WTC11 (cell line): Measurements from ENCODE around the gene HOATZ. TPM values are rescaled to one million over a fixed set of nuclear protein-coding genes. Genes with fewer than 3 reads are reported as not detected.

Experiments
- ATAC-seq: fragments of 200-7000 bp; cut with Tn5 transposase; 2 replicates; pipeline ENCODE4 v1.10.0; 2021; ENCODE audit warnings: mild to moderate bottlenecking, moderate library complexity
- CTCF ChIA-PET: fragments of 300-600 bp; sonication (Branson Sonifier 250); formaldehyde crosslinking; loops from one replicate; lab custom pipeline; 2021; ENCODE audit warnings: antibody characterized with exemption; lab: Charles Lee
- POLR2A ChIA-PET: fragments of 350-600 bp; sonication (Branson Sonifier 250); formaldehyde crosslinking; loops from one replicate; lab custom pipeline; 2021; ENCODE audit warnings: antibody characterized with exemption; lab: Charles Lee
- DNase-seq: peaks from one replicate; pipeline ENCODE4 v3.0.0; 2021; ENCODE audit warnings: low spot score
- H3K27ac Mint-ChIP-seq: 2 replicates; pipeline ENCODE4 v1.8.0; 2021; ENCODE audit warnings: mixed read lengths
- H3K27me3 Mint-ChIP-seq: 2 replicates; pipeline ENCODE4 v1.8.0; 2021; ENCODE audit warnings: low read depth, mild to moderate bottlenecking, moderate library complexity, mixed read lengths
- H3K36me3 Mint-ChIP-seq: 2 replicates; pipeline ENCODE4 v1.8.0; 2021; ENCODE audit warnings: mixed read lengths
- H3K4me1 Mint-ChIP-seq: 2 replicates; pipeline ENCODE4 v1.8.0; 2022; ENCODE audit warnings: mixed read lengths
- H3K4me3 Mint-ChIP-seq: 2 replicates; pipeline ENCODE4 v1.8.0; 2021; ENCODE audit warnings: mild to moderate bottlenecking, moderate library complexity, mixed read lengths
- H3K9me3 Mint-ChIP-seq: 2 replicates; pipeline ENCODE4 v1.8.0; 2021; ENCODE audit warnings: mixed read lengths
- ERG ChIP-seq: fragments of 250-450 bp; sonication (Bioruptor Pico); IDR thresholded peaks from 2 replicates; pipeline ENCODE4 v1.8.0; 2021; ENCODE audit warnings: mild to moderate bottlenecking
- FOXP4 ChIP-seq: sonication (generic); formaldehyde crosslinking; IDR thresholded peaks from 2 replicates; pipeline ENCODE4 v1.8.0; 2022; ENCODE audit warnings: mild to moderate bottlenecking, missing genetic modification reagents
- GRHL2 ChIP-seq: fragments of 250-450 bp; sonication (Bioruptor Pico); IDR thresholded peaks from 2 replicates; pipeline ENCODE4 v1.8.0; 2022; ENCODE audit warnings: mild to moderate bottlenecking, moderate library complexity; ENCODE audit not compliant: insufficient replicate concordance, severe bottlenecking
- NFYB ChIP-seq: sonication (generic); formaldehyde crosslinking; conservative IDR thresholded peaks from 2 replicates; pipeline ENCODE4 v1.8.0; 2022; ENCODE audit warnings: low read depth, missing genetic modification reagents
- SOX15 ChIP-seq: fragments of 250-450 bp; sonication (Bioruptor Pico); IDR thresholded peaks from 2 replicates; pipeline ENCODE4 v1.9.0; 2021; ENCODE audit warnings: mild to moderate bottlenecking
- USF1 ChIP-seq: sonication (generic); formaldehyde crosslinking; IDR thresholded peaks from 2 replicates; pipeline ENCODE4 v1.8.0; 2022; ENCODE audit warnings: mild to moderate bottlenecking, missing genetic modification reagents
- USF2 ChIP-seq: sonication (generic); formaldehyde crosslinking; IDR thresholded peaks from 2 replicates; pipeline ENCODE4 v1.8.1; 2023; ENCODE audit warnings: mild to moderate bottlenecking, missing genetic modification reagents, moderate library complexity
- ZBTB43 ChIP-seq: sonication (generic); formaldehyde crosslinking; IDR thresholded peaks from 2 replicates; pipeline ENCODE4 v1.8.1; 2023; ENCODE audit warnings: mild to moderate bottlenecking, missing genetic modification reagents
- ZNF138 ChIP-seq: sonication (generic); formaldehyde crosslinking; conservative IDR thresholded peaks from 2 replicates; pipeline ENCODE4 v1.8.1; 2022; ENCODE audit warnings: mild to moderate bottlenecking, moderate library complexity, missing genetic modification reagents
- ZNF263 ChIP-seq: sonication (generic); formaldehyde crosslinking; IDR thresholded peaks from 2 replicates; pipeline ENCODE4 v1.8.1; 2022; ENCODE audit warnings: low read depth, mild to moderate bottlenecking, moderate library complexity, missing genetic modification reagents
- ZNF671 ChIP-seq: fragments of 250-450 bp; sonication (Bioruptor Pico); IDR thresholded peaks from 2 replicates; pipeline ENCODE4 v1.8.0; 2021; ENCODE audit warnings: mild to moderate bottlenecking
- total RNA-seq: library from RNA; stranded (reverse); gene quantifications from 3 replicates; pipeline ENCODE4 v1.2.3, GENCODE V29; 2021
- TF ChIP-seq, protein P1 (sequence below): fragments of 200-600 bp; IDR thresholded peaks from 2 replicates; pipeline ENCODE4 v1.8.0; 2022; ENCODE audit warnings: antibody characterized with exemption
- TF ChIP-seq, protein P2 (sequence below): sonication (generic); formaldehyde crosslinking; IDR thresholded peaks from 2 replicates; pipeline ENCODE4 v1.8.0; 2022; ENCODE audit warnings: mild to moderate bottlenecking, missing genetic modification reagents
- TF ChIP-seq, protein P3 (sequence below): sonication (generic); formaldehyde crosslinking; conservative IDR thresholded peaks from 2 replicates; pipeline ENCODE4 v1.8.1; 2022; ENCODE audit warnings: mild to moderate bottlenecking, missing genetic modification reagents

Gene HOATZ
- total RNA-seq, 1 experiment from 2014 or later, result not detected

DNA sequence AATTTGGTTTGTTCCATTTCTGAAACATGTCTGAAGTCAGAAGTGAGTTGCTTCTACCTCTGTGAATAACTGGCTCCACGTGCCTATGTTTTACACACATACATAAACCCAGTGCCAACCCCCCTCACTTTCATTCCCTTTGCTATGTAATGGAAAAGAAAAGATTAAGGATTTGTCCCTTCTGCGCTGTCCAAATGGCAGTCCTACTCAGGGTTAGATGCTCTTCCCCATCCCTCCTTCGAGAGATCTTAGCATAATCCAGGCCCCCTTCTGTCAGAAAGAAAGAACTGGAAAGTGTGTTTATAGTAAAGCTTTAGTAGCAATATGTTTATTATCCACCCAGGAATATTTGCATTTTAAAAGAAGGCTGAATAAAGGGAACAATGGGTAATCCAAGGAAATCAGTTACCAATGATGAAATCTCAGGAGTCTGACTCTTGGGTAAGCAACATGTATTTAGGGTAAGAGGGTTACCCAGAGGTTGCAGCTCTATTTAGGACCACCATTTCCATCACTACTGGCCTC lies 22.8 kb downstream of the HOATZ start (continued):
- TF ChIP-seq, protein P1, sequence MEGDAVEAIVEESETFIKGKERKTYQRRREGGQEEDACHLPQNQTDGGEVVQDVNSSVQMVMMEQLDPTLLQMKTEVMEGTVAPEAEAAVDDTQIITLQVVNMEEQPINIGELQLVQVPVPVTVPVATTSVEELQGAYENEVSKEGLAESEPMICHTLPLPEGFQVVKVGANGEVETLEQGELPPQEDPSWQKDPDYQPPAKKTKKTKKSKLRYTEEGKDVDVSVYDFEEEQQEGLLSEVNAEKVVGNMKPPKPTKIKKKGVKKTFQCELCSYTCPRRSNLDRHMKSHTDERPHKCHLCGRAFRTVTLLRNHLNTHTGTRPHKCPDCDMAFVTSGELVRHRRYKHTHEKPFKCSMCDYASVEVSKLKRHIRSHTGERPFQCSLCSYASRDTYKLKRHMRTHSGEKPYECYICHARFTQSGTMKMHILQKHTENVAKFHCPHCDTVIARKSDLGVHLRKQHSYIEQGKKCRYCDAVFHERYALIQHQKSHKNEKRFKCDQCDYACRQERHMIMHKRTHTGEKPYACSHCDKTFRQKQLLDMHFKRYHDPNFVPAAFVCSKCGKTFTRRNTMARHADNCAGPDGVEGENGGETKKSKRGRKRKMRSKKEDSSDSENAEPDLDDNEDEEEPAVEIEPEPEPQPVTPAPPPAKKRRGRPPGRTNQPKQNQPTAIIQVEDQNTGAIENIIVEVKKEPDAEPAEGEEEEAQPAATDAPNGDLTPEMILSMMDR, result no peak
- no peak for TF ChIP-seq ERG (CRISPR knock-in tag)

GRCh38 chr11:111538407-111539114 lies 24.0 kb downstream of the HOATZ start:
- CTCF ChIA-PET, result interaction anchor here (1.4 to 1.7 kb wide), 2 partner anchors 84 kb away, joined by 4 to 10 read pairs; no protein-coding TSS in a partner anchor
- TF ChIP-seq ERG (CRISPR knock-in tag) (no peak), ZNF263 (CRISPR knock-in tag) (no peak), GRHL2 (no peak)
- TF ChIP-seq, protein P2, sequence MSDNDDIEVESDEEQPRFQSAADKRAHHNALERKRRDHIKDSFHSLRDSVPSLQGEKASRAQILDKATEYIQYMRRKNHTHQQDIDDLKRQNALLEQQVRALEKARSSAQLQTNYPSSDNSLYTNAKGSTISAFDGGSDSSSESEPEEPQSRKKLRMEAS (CRISPR knock-in tag), result no peak
- TF ChIP-seq, protein P3, sequence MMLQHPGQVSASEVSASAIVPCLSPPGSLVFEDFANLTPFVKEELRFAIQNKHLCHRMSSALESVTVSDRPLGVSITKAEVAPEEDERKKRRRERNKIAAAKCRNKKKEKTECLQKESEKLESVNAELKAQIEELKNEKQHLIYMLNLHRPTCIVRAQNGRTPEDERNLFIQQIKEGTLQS (CRISPR knock-in tag), result no peak
- H3K4me1 Mint-ChIP-seq, result peaks cover 30% of the 10 kb centered on the region
- H3K27ac Mint-ChIP-seq, result no peak overlapping the region
- H3K4me3 Mint-ChIP-seq, result no peak overlapping the region
- POLR2A ChIA-PET, result interaction anchor here (0.5 kb wide), 1 partner anchor 522 kb away, joined by 3 read pairs; no protein-coding TSS in a partner anchor
- DNase-seq (no peak), ATAC-seq (no peak)
- H3K27me3 Mint-ChIP-seq, result peaks cover 59% of the 10 kb centered on the region
- H3K9me3 Mint-ChIP-seq, result peaks cover 3% of the 10 kb centered on the region; the same call in 1 of the 2 replicates
- no peaks in the 10 kb centered on the region for H3K36me3 Mint-ChIP-seq

GRCh38 chr11:111539426-111540113 lies 25.0 kb downstream of the HOATZ start:
- H3K27ac Mint-ChIP-seq, result no peak overlapping the region
- H3K9me3 Mint-ChIP-seq, result peaks cover 3% of the 10 kb centered on the region; the same call in 1 of the 2 replicates
- H3K27me3 Mint-ChIP-seq, result peaks cover 65% of the 10 kb centered on the region
- H3K4me3 Mint-ChIP-seq, result peak overlapping the region; percentile 70
- ChIA-PET POLR2A (interaction anchor here (0.5 to 0.9 kb wide), 4 partner anchors 26 to 521 kb away, joined by 3 to 4 read pairs (median 3); partner anchors contain the start of gene PPP2R1B), CTCF (interaction anchor here (1.1 to 1.4 kb wide), 2 partner anchors 25 to 85 kb away, joined by 3 to 10 read pairs; partner anchors contain the start of gene HOATZ)
- peaks cover 30% of the 10 kb centered on the region for H3K4me1 Mint-ChIP-seq
- no peak for DNase-seq
- H3K36me3 Mint-ChIP-seq, result no peaks in the 10 kb centered on the region
- ATAC-seq, result no peak
- no peak for TF ChIP-seq FOXP4 (CRISPR knock-in tag)
- no peak for TF ChIP-seq NFYB (CRISPR knock-in tag)
- no peak for TF ChIP-seq USF2
- TF ChIP-seq, protein P3 (CRISPR knock-in tag), result no peak
- TF ChIP-seq ZBTB43, result no peak
- TF ChIP-seq ZNF138 (CRISPR knock-in tag), result no peak
- no peak for TF ChIP-seq ZNF671 (CRISPR knock-in tag)
- TF ChIP-seq SOX15 (CRISPR knock-in tag), result no peak
- TF ChIP-seq USF1, result no peak
